ENCODE data around the gene ELOVL6.

- no peak for TF ChIP-seq CTCF (IDR thresholded peaks at IDR 0.05; ENCODE audit: insufficient read depth, low read depth, low read length)
- no peak for TF ChIP-seq EZH2 (IDR thresholded peaks at IDR 0.05; ENCODE audit: insufficient read depth, low read length)
Observed at GRCh38 chr4:110022457-110022856, 176.0 kb downstream of the ELOVL6 start.
